ENCODE measurements around the gene FOXJ3.

Gene FOXJ3

GRCh38 chr1:42189931-42190853, 144.8 kb downstream of the FOXJ3 start:
- no peak for DNase-seq (ENCODE audit: low read depth)

- peak; percentile 57 for DNase-seq (ENCODE audit: low read depth)
These were observed 148.9 kb downstream of the FOXJ3 start for GRCh38 chr1:42186152-42186551.

- DNase-seq (ENCODE audit: low read depth) = no peak
These were observed 150.4 kb downstream of the FOXJ3 start for GRCh38 chr1:42184616-42185015.

GRCh38 chr1:42183957-42184268, 151.1 kb downstream of the FOXJ3 start:
- DNase-seq (ENCODE audit: low read depth) = no peak

- DNase-seq (ENCODE audit: low read depth) = no peak
These were observed 151.7 kb downstream of the FOXJ3 start for GRCh38 chr1:42183210-42183956.

GRCh38 chr1:42181687-42182086, 153.3 kb downstream of the FOXJ3 start:
- no peak for DNase-seq (ENCODE audit: low read depth)

GRCh38 chr1:42179900-42180329, 155.1 kb downstream of the FOXJ3 start:
- no peak for DNase-seq (ENCODE audit: low read depth)

- DNase-seq (ENCODE audit: low read depth) = no peak
These were observed 155.8 kb downstream of the FOXJ3 start for GRCh38 chr1:42179275-42179674.

GRCh38 chr1:42178249-42178648, 156.8 kb downstream of the FOXJ3 start:
- no peak for DNase-seq (ENCODE audit: low read depth)

GRCh38 chr1:42177541-42177981, 157.5 kb downstream of the FOXJ3 start:
- DNase-seq (ENCODE audit: low read depth) = peak; percentile 49

GRCh38 chr1:42176902-42177519, 158.0 kb downstream of the FOXJ3 start:
- DNase-seq (ENCODE audit: low read depth) = no peak

GRCh38 chr1:42175314-42176054, 159.6 kb downstream of the FOXJ3 start:
- no peak for DNase-seq (ENCODE audit: low read depth)

GRCh38 chr1:42173961-42174735, 160.9 kb downstream of the FOXJ3 start:
- DNase-seq (ENCODE audit: low read depth) = no peak

GRCh38 chr1:42173155-42173933, 161.7 kb downstream of the FOXJ3 start:
- DNase-seq (ENCODE audit: low read depth) = no peak

- no peak for DNase-seq (ENCODE audit: low read depth)
These were observed 162.5 kb downstream of the FOXJ3 start for GRCh38 chr1:42172381-42173133.

GRCh38 chr1:42171679-42172266, 163.3 kb downstream of the FOXJ3 start:
- DNase-seq (ENCODE audit: low read depth) = no peak

- DNase-seq (ENCODE audit: low read depth) = no peak
These were observed 164.0 kb downstream of the FOXJ3 start for GRCh38 chr1:42170779-42171621.

GRCh38 chr1:42168763-42169162, 166.3 kb downstream of the FOXJ3 start:
- no peak for DNase-seq (ENCODE audit: low read depth)

GRCh38 chr1:42168391-42168670, 166.7 kb downstream of the FOXJ3 start:
- DNase-seq (ENCODE audit: low read depth) = no peak

Measured in GM04503 (cell line).